Tibial nerve (tissue), 4 donors: Measurements from ENCODE around the gene NSG2. TPM values are rescaled to one million over a fixed set of nuclear protein-coding genes. Genes with fewer than 3 reads are reported as not detected.

Experiments used
- DNase-seq, 2 donors: peaks; one replicate each; pipeline ENCODE4 v3.0.0-alpha.2; 2019; ENCODE audit warnings: low spot score in 2 of 2
- H3K27ac ChIP-seq, 4 donors: fragments of 200-600 bp; sonication (generic) in 3 of 4; one replicate each; pipeline ENCODE4 v1.5.1; 2017 to 2019; ENCODE audit warnings: mild to moderate bottlenecking in 1 of 4
- H3K27me3 ChIP-seq, 2 donors: fragments of 200-600 bp; sonication (generic) in 1 of 2; one replicate each; pipeline versions ENCODE4 v1.5.1 to v1.6.0; 2017 to 2019
- H3K36me3 ChIP-seq, 3 donors: fragments of 200-600 bp; sonication (generic); one replicate each; pipeline ENCODE4 v1.5.1; 2018 to 2019
- H3K4me1 ChIP-seq, 4 donors: fragments of 200-600 bp; sonication (generic) in 3 of 4; one replicate each; pipeline ENCODE4 v1.5.1; 2017 to 2019
- H3K4me3 ChIP-seq, 4 donors: fragments of 200-600 bp; sonication (generic) in 3 of 4; one replicate each; pipeline ENCODE4 v1.5.1; 2017 to 2019; ENCODE audit warnings: mild to moderate bottlenecking in 1 of 4, moderate library complexity in 1 of 4
- H3K9me3 ChIP-seq, 4 donors: fragments of 200-600 bp; sonication (generic) in 3 of 4; one replicate each; pipeline ENCODE4 v1.5.1; 2017 to 2019
- CTCF ChIP-seq, 5 experiments: fragments of 200-600 bp in 3 of 5; fragments of 450-650 bp in 2 of 5; sonication (generic) in 3 of 5; IDR thresholded peaks; one replicate each; pipeline ENCODE4 v1.5.1; 2016 to 2019; ENCODE audit warnings: antibody characterized with exemption in 5 of 5, mild to moderate bottlenecking in 3 of 5, moderate library complexity in 2 of 5
- EP300 ChIP-seq, 2 donors: sonication (generic); formaldehyde crosslinking; IDR thresholded peaks; one replicate each; pipeline ENCODE4 v1.6.1; 2017; ENCODE audit warnings: antibody characterized with exemption in 2 of 2, mild to moderate bottlenecking in 1 of 2
- POLR2A ChIP-seq, 2 donors: fragments of 450-650 bp; IDR thresholded peaks; one replicate each; pipeline ENCODE4 v1.6.1; 2017; ENCODE audit warnings: antibody characterized with exemption in 2 of 2, mild to moderate bottlenecking in 2 of 2, moderate library complexity in 2 of 2
- WGBS, 2 donors: methylation state at CpG; one replicate each; pipeline ENCODE4 v1.1.5; 2018; 5-methylcytosine and 5-hydroxymethylcytosine counted together
- total RNA-seq, 4 donors: library from RNA; depleted of rRNA; stranded (reverse); fragments of >200 nt; gene quantifications; one replicate each; pipeline ENCODE4 v1.1.0, GENCODE V29; 2016

The NSG2 gene
- total RNA-seq, 4 donors from 2014 or later: not detected

- H3K4me3 ChIP-seq: no peak overlapping the region
- 50 to 62% methylated on average over 4 of the region's 4 CpGs for WGBS, 2 donors
- no peak for DNase-seq
- H3K4me1 ChIP-seq: no peaks in the 10 kb centered on the region
- no peaks in the 10 kb centered on the region for H3K27me3 ChIP-seq
- H3K27ac ChIP-seq: no peak overlapping the region
- no peak for TF ChIP-seq POLR2A (IDR thresholded peaks at IDR 0.05)
- TF ChIP-seq CTCF (IDR thresholded peaks at IDR 0.05): no peak
- H3K9me3 ChIP-seq: no peaks in the 10 kb centered on the region
- H3K36me3 ChIP-seq: no peaks in the 10 kb centered on the region
These were observed 23.0 kb upstream of the NSG2 start for GRCh38 chr5:174022384-174023095.

DNA sequence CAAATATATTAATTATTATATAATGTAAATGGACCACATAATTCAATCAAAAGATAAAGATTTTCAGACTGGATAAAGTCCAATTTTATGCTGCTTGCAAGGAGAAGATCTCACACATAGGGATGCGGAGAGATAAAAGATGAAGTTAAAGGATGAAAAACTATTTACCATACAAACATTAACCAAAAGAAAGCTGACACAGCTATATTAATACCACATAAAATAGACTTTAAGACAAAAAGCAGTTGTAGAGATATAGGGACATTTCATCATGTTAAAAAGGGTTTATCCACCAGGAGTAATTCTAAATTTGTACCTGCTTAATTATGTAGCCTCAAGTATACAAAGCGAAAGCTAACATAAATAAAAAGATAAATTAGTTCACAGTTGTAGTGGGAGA lies 15.2 kb upstream of the NSG2 start:
- H3K27me3 ChIP-seq: no peaks in the 10 kb centered on the region
- no peak for DNase-seq

GRCh38 chr5:174044466-174045254 lies 846 bp upstream of the NSG2 start:
- no peaks in the 10 kb centered on the region for H3K9me3 ChIP-seq
- 61 to 64% methylated on average over 6 of the region's 6 CpGs for WGBS, 2 donors
- no peak for DNase-seq
- TF ChIP-seq CTCF (IDR thresholded peaks at IDR 0.05) (no peak), POLR2A (IDR thresholded peaks at IDR 0.05) (no peak), EP300 (IDR thresholded peaks at IDR 0.05) (no peak)
- H3K36me3 ChIP-seq: no peaks in the 10 kb centered on the region
- H3K27ac ChIP-seq: no peak overlapping the region
- H3K27me3 ChIP-seq: no peaks in the 10 kb centered on the region
- no peak overlapping the region for H3K4me3 ChIP-seq
- no peaks in the 10 kb centered on the region for H3K4me1 ChIP-seq

More for the DNA sequence above, 15.2 kb upstream of the NSG2 start:
- no peaks in the 10 kb centered on the region for H3K36me3 ChIP-seq
- H3K4me3 ChIP-seq: no peak overlapping the region
- TF ChIP-seq CTCF (IDR thresholded peaks at IDR 0.05): no peak
- no peak for TF ChIP-seq EP300 (IDR thresholded peaks at IDR 0.05)
- TF ChIP-seq POLR2A (IDR thresholded peaks at IDR 0.05): no peak
- WGBS, 2 donors: 88 to 89% methylated on average over 2 of the region's 2 CpGs
- peaks cover 0 to 30% (median 0%) of the 10 kb centered on the region in 4 donors for H3K9me3 ChIP-seq
- no peak overlapping the region for H3K27ac ChIP-seq
- no peaks in the 10 kb centered on the region for H3K4me1 ChIP-seq

- DNase-seq: no peak
- H3K27me3 ChIP-seq: no peaks in the 10 kb centered on the region
- no peak overlapping the region for H3K27ac ChIP-seq
- WGBS, 2 donors: 60 to 78% methylated on average over 5 of the region's 5 CpGs
- TF ChIP-seq EP300 (IDR thresholded peaks at IDR 0.05) (no peak), CTCF (IDR thresholded peaks at IDR 0.05) (no peak), POLR2A (IDR thresholded peaks at IDR 0.05) (no peak)
- H3K9me3 ChIP-seq: no peaks in the 10 kb centered on the region
- no peaks in the 10 kb centered on the region for H3K36me3 ChIP-seq
- H3K4me1 ChIP-seq: no peaks in the 10 kb centered on the region
- no peak overlapping the region for H3K4me3 ChIP-seq
These were observed 1.1 kb downstream of the NSG2 start for GRCh38 chr5:174046558-174046957.

DNA sequence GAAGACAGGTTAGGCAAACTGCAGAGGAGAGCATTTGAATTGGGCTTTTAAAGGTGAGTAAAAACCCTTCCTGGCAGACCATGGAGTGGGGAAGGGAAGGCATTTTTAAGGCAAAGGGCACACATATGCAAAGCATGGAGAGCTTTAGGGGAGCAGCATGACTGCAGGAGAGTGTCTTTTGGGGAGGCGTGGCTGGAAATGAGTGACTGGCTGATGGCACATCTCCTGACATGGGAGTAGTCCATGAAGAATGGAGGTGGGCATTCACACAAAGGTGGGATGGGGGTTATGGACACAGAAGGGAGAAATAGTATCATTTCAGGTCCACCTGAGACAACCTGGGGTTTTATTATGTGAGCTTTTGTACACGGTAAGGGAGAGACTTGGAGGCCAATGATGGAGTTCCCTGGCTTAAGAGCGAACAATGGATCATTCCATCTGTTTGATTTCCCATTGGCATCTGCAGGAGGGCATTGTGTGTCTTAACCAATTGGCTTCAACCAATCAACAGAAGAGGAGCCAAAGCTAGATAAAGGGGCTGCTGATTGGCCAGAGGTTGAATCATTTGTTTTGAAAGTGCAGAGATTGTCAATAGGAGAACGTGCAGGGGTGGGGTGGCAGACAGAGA lies 2.1 kb downstream of the NSG2 start:
- Histone ChIP-seq H3K9me3 (no peaks in the 10 kb centered on the region), H3K27me3 (no peaks in the 10 kb centered on the region), H3K4me3 (no peak overlapping the region), H3K36me3 (no peaks in the 10 kb centered on the region), H3K4me1 (no peaks in the 10 kb centered on the region), H3K27ac (no peak overlapping the region)
- WGBS, 2 donors: 77 to 81% methylated on average over 4 of the region's 4 CpGs
- TF ChIP-seq CTCF (IDR thresholded peaks at IDR 0.05) (no peak), POLR2A (IDR thresholded peaks at IDR 0.05) (no peak), EP300 (IDR thresholded peaks at IDR 0.05) (no peak)
- DNase-seq: no peak
